Measurements from ENCODE around the gene NFATC1.
"Not testable (repeated sequence)": the region's sequence is repeated elsewhere in the genome, so short reads cannot be mapped to it uniquely, and the experiment has no call there.

The NFATC1 gene

DNA sequence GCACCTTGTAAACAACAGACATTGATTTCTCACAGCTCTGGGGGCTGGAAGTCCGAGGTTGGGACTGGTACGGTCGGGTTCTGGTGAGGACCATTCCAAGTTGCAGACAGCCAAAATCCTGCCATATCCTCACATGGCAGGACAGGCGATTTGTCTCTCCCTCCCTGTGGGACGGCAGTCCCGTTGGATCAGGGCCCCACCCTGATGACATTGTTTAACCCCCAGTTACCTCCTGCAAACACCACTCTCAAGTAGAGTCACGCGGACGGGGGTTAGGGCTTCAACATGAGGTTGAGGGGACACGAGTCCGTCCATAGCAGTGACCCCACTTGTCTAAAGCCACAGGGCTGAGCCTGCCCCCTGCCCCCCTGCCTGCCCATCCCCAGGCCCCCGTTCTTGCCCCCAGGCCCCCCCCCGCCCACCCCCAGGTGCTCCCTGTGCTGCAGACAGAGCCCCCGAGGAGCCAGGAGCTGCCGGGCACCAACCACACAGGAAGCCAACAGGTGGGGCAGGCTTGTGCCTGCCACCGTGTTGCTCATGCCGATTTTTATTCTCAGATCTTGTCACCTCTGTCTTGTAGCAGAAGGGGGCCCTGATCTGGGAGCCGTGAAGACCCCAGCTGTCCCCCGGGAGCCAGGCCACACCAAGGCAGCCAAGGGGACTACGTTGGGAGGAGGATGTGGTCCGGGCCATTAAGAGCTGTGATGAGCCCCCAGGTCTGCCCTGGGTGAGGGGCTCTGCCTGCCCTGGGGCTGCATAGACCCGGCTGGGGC lies 82.2 kb downstream of the NFATC1 start:
- DNase-seq (ENCODE audit: low read depth): no peak

DNA sequence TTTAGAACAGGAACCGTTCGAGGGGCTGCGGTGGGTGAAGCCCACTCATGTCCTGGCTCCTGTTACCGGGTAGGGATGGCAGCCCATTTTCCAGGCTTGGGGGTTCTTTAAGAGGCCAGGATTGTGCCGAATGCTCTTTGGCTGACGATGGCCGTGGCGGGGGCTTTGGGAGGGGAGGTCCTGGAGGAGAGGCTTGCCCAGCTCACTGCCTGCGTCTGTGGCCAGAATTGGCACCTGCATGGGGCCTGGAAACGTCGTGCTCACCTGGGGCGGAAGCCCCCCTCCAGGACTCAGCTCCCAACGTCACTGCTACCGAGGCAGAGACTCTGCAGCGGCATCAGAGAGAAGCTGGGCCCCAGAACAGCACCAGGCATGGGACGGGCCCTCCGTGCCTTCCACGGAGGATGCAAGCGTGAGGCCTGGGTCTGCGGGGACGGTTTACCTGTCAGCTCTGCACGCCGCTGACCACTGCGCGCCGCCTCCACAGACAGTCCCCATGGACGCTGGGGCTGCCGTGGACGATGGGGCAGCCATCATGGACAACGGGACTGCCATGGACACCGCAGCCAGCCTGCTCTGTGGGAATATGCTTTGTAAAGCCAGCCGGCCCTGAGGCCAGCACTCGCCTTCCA lies 82.9 kb downstream of the NFATC1 start:
- DNase-seq (ENCODE audit: low read depth): no peak

DNA sequence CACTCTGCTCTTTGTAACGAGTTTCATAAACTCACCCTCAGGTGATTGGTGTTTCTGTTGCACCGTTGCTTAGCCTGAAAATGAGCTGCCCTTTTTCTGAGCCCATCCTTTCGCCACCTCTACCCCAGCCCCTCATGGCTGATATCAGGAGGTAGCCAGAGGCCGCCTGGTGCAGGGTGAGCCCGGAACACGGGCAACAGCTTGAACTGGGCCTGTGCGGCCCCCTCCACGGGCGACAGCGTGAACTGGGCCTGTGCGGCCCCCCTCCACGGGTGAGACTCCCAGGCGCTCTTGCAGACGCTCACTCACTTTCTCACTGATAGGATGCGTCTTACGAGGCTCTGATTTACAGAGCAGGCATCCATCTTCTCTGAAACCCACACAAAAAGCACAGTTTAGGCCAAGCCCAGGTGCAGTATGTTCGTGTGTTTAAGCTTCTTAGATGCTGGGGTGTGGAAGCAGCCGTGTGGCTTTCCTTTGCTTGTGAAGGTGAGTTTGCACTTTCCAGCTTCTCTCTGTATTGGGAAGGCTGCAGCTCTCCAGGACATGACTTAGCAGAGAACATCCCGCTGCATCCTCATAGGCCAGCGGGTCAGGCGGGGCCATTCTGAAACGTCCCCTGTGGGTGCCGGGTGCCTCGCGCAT lies 83.5 kb downstream of the NFATC1 start:
- no peak for DNase-seq (ENCODE audit: low read depth)

DNA sequence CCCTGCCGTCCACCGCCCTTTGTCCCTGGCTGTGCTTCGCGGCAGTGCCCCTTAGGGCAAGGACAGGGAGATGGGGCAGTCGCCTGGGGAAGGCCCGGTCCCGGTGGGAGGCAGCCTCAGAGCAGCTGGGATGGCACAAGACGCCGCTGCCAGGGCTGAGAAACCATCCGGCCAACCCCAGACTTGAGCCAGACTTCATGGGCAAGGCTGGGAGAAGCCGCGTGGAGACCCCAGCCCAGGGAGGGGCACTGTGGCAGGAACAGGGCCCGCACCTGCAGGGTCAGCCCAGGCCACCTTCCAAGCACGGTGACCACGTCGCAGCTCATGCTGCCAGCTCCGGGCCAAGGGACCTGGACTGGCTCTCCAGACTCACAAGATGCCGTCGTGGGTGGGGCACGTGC lies 84.0 kb downstream of the NFATC1 start:
- no peak for DNase-seq (ENCODE audit: low read depth)

DNA sequence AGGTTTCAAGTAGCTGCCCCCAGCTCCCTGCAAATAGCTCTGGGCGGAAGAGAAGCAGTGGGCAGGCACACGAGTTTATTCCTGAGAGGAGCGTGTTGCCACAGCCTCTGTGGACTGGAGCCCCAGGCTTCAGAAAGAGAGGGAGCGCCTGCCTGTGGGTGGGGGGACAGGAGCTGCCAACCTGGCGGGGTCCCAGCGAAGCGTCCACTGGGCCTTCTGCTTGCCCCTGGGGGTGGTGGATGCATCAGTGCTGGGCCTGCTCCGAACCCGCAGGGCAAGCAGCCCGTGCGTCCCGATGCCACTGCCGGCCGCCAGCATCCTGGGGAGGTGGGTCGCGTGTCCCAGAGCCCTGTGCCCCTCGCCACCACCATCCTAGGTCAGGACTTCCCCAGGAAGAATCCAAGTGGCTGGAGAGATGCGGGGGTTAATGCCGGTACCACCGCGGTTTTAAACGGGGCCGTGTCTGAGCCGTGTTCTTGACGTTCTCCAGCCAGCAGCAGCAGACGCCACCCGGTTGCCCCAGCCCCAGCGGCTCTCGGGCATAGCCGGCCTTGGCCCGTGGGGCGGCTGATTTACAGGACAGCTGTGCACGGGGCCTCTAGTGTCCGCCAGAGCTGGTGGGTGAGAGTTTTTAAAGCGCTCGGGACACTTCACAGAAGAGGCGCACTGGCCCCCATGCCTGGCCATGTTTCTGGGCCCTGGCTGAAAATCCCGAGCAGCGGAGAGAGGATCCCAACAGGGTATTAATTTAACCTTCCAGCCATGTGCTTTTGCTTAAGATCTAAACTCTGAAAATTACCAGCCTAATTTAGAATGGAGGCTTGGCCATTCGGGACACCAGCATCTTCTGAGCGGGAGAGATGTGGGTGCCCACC lies 84.7 kb downstream of the NFATC1 start:
- no peak for DNase-seq (ENCODE audit: low read depth)

DNA sequence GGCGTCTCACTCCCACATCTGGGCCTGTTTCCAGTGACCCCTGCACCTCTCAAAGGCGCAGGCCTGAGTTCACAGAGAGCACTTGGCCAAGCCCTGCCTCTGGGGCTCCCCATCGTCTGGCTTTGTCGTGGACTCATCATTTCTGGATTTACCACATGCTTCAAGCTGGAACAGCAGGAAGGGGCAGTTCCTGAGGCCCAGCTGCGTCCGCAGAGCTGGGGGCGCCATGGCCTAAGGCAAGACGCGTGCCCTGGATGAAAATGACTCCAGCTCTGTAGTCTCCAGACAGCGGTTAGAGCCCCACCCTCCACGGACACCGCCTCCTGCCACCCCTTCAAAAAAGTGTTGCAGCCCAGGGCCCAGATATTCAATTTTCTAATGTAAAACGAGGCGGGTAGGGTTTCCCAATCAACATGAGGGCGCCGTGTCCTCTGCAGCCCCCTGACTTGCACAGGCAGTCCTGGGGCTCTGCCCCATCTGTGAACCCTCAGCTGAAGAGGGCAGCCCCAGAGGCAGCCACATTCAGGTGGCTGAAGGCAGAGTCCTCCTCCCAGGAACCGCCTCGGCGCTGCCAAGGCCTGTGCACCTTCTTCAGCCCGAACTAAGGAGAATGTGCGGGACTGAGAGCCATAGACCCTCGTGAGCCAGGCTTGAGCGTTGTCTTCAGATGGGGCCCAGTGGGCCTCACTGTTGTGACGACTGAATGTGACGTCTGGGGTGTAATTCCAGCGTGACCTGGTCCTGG lies 85.5 kb downstream of the NFATC1 start:
- no peak for DNase-seq (ENCODE audit: low read depth)

DNA sequence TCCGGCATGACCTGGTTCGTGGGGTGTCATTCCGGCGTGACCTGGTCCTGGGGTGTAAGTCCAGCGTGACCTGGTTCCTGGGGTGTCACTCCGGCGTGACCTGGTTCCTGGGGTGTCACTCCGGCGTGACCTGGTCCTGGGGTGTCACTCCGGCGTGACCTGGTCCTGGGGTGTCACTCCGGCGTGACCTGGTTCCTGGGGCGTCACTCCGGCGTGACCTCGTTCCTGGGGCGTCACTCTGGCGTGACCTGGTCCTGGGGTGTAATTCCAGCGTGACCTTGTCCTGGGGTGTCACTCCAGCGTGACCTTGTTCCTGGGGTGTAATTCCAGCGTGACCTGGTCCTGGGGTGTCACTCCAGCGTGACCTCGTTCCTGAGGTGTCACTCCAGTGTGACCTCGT lies 87.7 kb downstream of the NFATC1 start:
- not testable (repeated sequence) for DNase-seq (ENCODE audit: low read depth)

DNA sequence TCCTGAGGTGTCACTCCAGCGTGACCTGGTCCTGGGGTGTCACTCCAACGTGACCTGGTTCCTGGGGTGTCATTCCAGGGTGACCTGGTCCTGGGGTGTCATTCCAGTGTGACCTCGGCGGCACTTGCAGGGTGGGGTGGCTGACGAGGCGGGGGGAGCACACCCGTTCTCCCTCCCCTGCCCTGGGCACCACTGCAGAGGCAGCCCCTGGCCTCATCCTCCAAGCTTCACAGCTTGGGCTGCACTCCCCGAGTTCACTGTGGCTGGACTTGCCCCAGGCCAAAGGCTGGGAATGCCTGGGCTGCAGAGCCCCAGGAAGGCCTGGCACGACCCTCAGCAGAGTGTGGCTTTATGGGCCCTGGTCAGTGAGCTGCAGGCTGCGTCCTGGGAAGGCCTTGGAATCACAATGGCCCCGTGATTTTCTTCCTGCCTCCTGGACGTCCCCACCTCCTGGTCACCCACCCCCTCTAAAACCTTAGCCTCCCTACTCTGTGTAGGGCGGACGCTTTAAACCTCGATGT lies 88.3 kb downstream of the NFATC1 start:
- no peak for DNase-seq (ENCODE audit: low read depth)

DNA sequence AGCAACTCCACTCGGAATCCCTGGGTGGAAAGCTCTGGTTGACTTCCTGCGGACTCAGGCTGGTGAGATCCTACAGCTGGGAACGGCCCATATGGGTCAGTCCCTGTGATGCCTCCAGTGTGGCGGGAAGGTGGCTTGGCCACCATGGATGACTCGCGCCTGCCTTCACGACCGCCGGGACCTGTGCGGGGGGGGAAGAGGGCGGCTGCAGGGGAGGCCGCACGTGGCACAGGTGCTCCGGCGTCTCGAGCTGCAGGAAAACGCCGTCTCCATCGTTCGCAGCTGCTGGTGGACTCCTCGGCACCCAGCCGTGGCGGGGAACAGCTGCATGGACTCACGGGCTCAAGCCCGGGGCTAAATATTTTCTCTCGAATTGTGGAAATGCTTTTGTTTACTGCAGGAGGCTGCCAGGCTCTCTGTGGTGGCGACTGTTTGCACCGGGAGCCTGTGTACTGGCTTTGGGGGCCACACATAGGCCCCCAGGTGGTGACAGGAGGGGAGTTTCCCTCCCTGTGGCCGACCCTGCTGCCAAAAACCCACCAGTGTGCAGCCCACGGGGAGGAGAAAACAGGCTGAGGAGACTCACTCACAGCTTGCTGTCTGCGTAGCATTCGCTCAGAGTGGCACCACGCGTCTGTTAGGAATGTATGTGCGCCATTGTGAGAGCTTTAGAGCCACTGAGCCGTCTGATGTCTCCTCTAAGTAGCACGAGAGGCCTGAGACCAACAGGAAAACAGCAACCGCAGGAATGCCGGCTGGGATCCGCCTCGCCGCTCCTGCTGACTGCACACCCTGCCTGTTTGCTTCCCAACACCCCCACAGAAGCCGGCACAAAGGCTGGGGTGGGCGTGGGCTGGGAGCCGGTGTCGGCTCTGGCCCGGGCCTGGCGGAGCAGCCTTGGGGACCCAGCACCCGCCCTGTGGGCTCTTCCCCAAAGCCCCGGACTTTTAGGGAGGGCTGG lies 89.2 kb downstream of the NFATC1 start:
- no peak for DNase-seq (ENCODE audit: low read depth)

DNA sequence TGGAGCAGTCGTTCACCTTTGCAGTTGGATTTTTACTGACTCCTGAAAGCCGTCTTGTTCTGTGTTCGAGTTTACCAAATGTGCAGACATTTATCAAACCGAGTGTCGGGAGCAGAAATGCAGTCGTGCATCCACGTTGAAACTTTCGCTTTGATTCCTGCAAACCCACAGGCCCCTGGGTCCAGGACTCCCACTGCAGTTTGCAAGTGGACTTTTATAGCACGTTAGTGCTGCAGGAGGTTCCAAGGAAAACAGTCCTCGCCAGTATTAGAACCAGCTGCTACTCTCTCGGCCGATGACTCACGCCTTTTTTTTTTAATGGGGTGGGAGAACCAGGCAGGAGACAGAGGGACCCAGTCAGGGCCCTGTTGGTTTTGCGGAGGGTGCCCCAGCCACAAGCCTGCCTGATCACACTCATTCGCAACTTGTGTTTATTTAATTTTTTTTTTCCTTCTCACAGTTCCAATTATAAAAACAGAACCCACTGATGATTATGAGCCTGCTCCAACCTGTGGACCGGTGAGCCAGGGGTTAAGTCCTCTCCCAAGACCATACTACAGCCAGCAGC lies 90.1 kb downstream of the NFATC1 start:
- DNase-seq (ENCODE audit: low read depth): no peak

DNA sequence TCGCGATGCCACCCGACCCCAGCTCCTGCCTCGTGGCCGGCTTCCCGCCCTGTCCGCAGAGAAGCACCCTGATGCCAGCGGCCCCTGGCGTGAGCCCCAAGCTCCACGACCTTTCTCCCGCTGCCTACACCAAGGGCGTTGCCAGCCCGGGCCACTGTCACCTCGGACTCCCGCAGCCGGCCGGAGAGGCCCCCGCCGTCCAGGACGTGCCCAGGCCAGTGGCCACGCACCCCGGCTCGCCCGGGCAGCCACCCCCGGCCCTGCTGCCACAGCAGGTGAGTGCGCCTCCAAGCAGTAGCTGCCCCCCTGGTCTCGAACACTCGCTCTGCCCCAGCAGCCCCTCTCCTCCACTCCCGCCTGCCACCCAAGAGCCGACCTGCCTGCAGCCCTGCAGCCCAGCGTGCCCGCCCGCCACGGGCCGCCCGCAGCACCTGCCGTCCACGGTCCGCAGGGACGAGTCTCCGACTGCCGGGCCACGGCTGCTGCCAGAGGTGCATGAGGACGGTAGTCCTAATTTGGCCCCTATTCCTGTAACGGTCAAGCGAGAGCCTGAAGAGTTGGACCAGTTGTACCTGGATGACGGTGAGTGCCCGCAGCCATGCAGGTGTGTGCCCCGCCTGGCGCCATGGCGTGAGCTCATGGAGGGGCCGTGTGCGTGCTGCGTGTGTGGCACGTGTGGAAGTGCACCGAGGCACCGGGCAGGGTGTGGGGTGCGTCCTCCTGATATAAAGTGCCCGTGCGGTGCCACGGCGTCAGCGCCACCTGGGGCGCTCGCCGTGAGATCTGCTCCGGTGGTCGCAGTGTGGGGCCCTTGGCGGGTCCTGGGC lies 90.8 kb downstream of the NFATC1 start:
- no peak for DNase-seq (ENCODE audit: low read depth)

DNA sequence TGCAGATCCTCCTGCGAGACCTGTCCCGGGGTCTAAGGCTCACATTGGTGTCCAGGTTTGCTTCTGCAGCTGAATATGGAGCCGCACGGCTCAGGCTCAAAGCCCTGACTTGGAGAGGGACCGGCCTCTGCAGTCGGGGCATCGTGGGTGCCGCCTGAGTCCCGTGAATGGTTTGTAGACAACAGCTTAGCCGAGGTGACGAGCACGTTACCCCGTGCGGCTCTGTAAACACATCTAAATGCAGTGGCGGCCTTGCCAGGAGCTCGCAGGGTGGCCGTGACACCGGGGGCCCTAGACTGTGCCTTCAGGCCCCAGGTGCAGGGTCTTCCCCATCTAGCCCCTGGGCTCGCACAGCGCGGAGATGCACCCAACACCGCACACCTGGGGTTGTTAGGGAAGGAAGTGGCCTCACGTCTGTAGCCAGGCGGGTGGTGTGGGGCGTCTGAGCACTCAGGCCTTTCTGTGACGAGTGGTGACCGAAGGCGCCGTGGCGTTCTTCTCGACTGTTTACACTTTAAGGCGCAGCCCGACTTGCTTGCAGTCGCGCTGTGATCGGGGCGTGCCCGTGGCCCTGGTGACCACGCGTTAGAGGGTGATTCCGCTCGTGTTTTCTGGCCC lies 91.6 kb downstream of the NFATC1 start:
- DNase-seq (ENCODE audit: low read depth): no peak

DNA sequence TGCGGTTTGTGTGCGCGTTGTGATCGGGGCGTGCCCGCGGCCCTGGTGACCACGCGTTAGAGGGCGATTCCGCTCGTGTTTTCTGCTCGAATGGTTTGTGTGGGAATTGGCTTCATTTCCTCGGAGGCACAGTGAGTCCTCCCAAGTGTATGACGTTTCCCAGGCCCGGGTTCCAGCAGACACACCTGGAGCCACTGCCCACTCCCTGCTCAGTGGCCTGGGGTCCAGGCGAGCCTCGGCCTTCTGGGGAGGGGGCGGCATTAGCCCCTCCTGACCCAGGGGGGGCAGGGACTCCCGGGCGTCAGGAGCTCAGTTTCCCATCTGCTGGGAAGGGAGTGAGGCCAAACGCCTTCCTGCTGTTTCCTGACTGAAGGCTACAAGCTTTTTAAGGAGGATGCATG lies 92.1 kb downstream of the NFATC1 start:
- no peak for DNase-seq (ENCODE audit: low read depth)

DNA sequence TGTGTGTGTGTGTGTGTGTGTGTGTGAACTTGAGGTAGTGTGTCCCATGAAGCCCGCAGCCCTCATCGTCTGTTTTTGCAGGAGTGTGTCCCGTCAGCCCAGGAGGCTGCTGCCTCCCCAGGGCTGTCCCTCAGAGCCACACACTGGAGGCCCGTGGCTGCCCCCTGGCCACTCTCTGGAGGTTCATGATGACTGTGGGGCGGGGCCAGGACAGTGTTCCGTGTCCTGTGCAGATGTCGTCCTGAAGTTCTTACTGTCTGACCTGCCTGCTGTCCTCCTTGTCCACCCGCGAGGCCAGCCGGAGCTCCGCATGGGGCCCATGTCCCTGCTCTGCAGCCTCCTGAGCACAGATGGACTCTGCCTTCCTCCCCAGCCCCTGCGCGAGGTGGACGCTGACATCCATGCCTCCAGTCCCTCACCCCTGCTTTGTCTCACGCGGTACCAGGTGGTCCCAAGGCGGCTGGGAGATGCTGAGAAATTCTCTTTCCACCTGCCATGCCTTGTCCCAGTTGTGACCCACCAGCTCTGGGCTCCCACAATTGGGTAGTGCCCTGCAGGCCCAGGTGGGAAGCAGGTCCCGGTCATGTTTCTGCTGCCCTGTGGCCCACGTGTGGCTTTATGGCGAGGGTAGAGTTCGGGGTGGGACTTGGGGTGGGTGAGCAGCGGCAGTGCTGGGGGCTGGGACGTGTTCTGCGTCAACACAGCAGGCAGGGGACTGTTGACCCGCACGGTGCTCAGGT lies 92.8 kb downstream of the NFATC1 start:
- DNase-seq (ENCODE audit: low read depth): no peak

DNA sequence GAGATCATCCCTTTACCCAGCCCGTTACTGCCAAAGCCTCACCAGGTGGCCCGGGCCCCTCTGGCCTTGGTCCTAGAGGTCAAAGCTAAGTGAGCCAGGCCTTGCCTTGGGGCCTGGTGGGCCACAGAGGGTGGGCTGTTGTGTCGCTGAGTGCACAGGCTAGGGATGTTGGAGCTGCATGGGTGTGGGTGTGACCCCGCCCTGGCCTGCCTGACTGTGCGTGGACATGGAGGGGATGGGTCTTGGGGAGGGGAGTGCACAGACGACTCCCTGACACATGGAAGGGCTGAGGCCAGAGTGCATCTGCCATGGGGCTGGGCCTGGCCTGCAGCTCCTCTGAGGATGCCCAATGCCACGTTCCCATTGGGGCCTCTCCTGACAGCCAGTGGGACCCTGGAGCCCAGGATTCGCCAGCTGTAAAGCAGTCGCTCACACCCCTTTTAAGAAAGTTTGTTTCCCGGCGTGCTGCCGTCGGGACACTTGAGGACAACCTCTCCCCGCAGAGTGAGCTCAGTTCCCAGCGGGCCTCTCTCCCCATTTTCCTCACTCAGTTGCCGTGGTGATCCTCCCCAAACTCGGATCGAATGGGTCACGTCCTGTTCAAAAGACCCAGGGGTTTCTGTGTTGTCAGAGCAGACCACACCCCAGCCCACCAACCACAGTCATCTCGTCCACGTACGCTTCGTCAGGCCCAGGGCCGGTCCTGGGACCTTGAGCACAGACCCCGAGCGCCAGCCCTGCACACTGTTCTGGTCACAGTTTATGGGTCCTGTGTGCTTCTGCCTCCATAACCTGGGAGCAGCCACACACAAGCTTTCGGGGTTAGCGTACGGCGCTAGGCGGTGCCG lies 93.5 kb downstream of the NFATC1 start:
- DNase-seq (ENCODE audit: low read depth): no peak

DNA sequence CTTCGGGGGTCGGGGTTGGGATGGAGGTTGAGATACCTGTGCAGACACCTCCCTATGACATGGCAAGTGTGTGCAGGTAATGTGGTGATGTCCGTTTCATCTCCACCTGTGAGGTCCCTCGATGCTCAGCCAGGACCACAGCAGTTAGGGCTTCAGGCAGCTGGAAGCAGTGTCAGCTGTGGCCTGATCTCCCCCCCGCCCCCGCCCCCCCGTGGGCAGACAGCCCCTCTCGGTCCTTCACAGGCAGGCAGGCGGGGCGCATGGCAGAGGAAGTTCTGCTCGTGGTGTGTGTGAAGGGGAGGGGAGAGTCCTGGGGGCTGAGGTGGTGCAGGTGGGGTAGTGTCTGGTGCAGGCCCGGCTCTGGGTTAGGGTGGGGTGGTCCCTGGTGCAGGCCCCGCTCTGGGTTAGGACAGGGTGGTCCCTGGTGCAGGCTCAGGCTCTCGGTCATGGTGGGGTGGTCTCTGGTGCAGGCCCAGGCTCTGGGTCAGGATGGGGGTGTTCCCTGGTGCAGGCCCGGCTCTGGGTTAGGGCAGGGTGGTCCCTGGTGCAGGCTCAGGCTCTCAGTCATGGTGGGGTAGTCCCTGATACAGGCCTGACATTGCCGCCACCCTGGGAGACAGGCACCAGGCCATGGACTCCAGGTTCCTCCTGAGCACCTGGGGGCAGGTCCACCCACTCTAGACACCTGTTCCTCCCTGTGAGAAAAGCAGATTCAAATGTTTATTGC lies 94.3 kb downstream of the NFATC1 start:
- no peak for DNase-seq (ENCODE audit: low read depth)

Measured in stimulated activated CD8-positive, alpha-beta memory T cell treated with anti-CD3 and anti-CD28 coated beads, Interleukin-15, amount 100 ng/mL, for 1 hour (primary cell).